Measurements from ENCODE around the gene RASD1. TPM values are rescaled to one million over a fixed set of nuclear protein-coding genes. Genes with fewer than 3 reads are reported as not detected.

The RASD1 gene
- total and polyA plus RNA-seq, 2 experiments from 2014 or later = 23.5 to 46.9 TPM

- no peak overlapping the region for H3K4me3 ChIP-seq
- H3K4me2 ChIP-seq = no peak overlapping the region
- no peak overlapping the region for H3K27ac ChIP-seq
- no peaks in the 10 kb centered on the region for H3K36me3 ChIP-seq (replicated peaks; ENCODE audit: insufficient read depth, low read depth)
- 93% methylated on average over 29 of the region's 29 CpGs for WGBS (ENCODE audit: low lambda C conversion rate, missing lambda C conversion rate)
- no peaks in the 10 kb centered on the region for H4K20me1 ChIP-seq (ENCODE audit: insufficient read depth, poor library complexity, severe bottlenecking)
- H3K9me2 ChIP-seq (replicated peaks; ENCODE audit: insufficient read depth) = no peaks in the 10 kb centered on the region
- H3K27me3 ChIP-seq = no peaks in the 10 kb centered on the region
- no peaks in the 10 kb centered on the region for H3K9me3 ChIP-seq (ENCODE audit: low read depth)
- peaks cover 17% of the 10 kb centered on the region for H3K4me1 ChIP-seq (ENCODE audit: insufficient read depth)
- H2AFZ ChIP-seq = no peak overlapping the region
- no peaks in the 10 kb centered on the region for H3K79me2 ChIP-seq
- peak; percentile 31 for DNase-seq (ENCODE audit: low spot score)
- TF ChIP-seq EZH2 (IDR thresholded peaks at IDR 0.05; ENCODE audit: borderline replicate concordance) (no peak), EZH2phosphoT487 (IDR thresholded peaks at IDR 0.05; ENCODE audit: low read depth, severe bottlenecking, unreplicated experiment) (no peak)
- TF ChIP-seq, protein P1, sequence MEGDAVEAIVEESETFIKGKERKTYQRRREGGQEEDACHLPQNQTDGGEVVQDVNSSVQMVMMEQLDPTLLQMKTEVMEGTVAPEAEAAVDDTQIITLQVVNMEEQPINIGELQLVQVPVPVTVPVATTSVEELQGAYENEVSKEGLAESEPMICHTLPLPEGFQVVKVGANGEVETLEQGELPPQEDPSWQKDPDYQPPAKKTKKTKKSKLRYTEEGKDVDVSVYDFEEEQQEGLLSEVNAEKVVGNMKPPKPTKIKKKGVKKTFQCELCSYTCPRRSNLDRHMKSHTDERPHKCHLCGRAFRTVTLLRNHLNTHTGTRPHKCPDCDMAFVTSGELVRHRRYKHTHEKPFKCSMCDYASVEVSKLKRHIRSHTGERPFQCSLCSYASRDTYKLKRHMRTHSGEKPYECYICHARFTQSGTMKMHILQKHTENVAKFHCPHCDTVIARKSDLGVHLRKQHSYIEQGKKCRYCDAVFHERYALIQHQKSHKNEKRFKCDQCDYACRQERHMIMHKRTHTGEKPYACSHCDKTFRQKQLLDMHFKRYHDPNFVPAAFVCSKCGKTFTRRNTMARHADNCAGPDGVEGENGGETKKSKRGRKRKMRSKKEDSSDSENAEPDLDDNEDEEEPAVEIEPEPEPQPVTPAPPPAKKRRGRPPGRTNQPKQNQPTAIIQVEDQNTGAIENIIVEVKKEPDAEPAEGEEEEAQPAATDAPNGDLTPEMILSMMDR (IDR thresholded peaks at IDR 0.05; ENCODE audit: poor library complexity) = no peak
Measured at GRCh38 chr17:17511881-17512858, 16.0 kb upstream of the RASD1 start.

- Histone ChIP-seq H3K27ac (no peak overlapping the region), H3K36me3 (replicated peaks; ENCODE audit: insufficient read depth, low read depth) (no peaks in the 10 kb centered on the region), H2AFZ (no peak overlapping the region), H3K9me3 (ENCODE audit: low read depth) (no peaks in the 10 kb centered on the region), H3K4me3 (no peak overlapping the region), H3K27me3 (no peaks in the 10 kb centered on the region), H3K4me1 (ENCODE audit: insufficient read depth) (peaks cover 16% of the 10 kb centered on the region), H3K9me2 (replicated peaks; ENCODE audit: insufficient read depth) (no peaks in the 10 kb centered on the region), H3K4me2 (no peak overlapping the region), H3K79me2 (no peaks in the 10 kb centered on the region), H4K20me1 (ENCODE audit: insufficient read depth, poor library complexity, severe bottlenecking) (no peaks in the 10 kb centered on the region)
- 94% methylated on average over 12 of the region's 12 CpGs for WGBS (ENCODE audit: low lambda C conversion rate, missing lambda C conversion rate)
- TF ChIP-seq, protein P1 (IDR thresholded peaks at IDR 0.05; ENCODE audit: poor library complexity) = no peak
- TF ChIP-seq EZH2 (IDR thresholded peaks at IDR 0.05; ENCODE audit: borderline replicate concordance) (no peak), EZH2phosphoT487 (IDR thresholded peaks at IDR 0.05; ENCODE audit: low read depth, severe bottlenecking, unreplicated experiment) (no peak)
- no peak for DNase-seq (ENCODE audit: low spot score)
Measured at GRCh38 chr17:17511293-17511741, 15.1 kb upstream of the RASD1 start.

- Histone ChIP-seq H3K4me3 (no peak overlapping the region), H3K79me2 (no peaks in the 10 kb centered on the region), H3K27ac (no peak overlapping the region), H4K20me1 (ENCODE audit: insufficient read depth, poor library complexity, severe bottlenecking) (no peaks in the 10 kb centered on the region), H2AFZ (no peak overlapping the region), H3K27me3 (no peaks in the 10 kb centered on the region), H3K36me3 (replicated peaks; ENCODE audit: insufficient read depth, low read depth) (no peaks in the 10 kb centered on the region), H3K4me1 (ENCODE audit: insufficient read depth) (peaks cover 10% of the 10 kb centered on the region), H3K4me2 (no peak overlapping the region), H3K9me2 (replicated peaks; ENCODE audit: insufficient read depth) (no peaks in the 10 kb centered on the region), H3K9me3 (ENCODE audit: low read depth) (no peaks in the 10 kb centered on the region)
- WGBS (ENCODE audit: low lambda C conversion rate, missing lambda C conversion rate) = 95% methylated on average over 20 of the region's 20 CpGs
- TF ChIP-seq EZH2phosphoT487 (IDR thresholded peaks at IDR 0.05; ENCODE audit: low read depth, severe bottlenecking, unreplicated experiment) (no peak), EZH2 (IDR thresholded peaks at IDR 0.05; ENCODE audit: borderline replicate concordance) (no peak)
- TF ChIP-seq, protein P1 (IDR thresholded peaks at IDR 0.05; ENCODE audit: poor library complexity) = no peak
- no peak for DNase-seq (ENCODE audit: low spot score)
Measured at GRCh38 chr17:17510456-17511292, 14.5 kb upstream of the RASD1 start.
